ENCODE data around the gene COG5. TPM values are rescaled to one million over a fixed set of nuclear protein-coding genes. Genes with fewer than 3 reads are reported as not detected.

COG5 gene
- total RNA-seq, 1 donor from 2014 or later: 52.0 TPM

DNA sequence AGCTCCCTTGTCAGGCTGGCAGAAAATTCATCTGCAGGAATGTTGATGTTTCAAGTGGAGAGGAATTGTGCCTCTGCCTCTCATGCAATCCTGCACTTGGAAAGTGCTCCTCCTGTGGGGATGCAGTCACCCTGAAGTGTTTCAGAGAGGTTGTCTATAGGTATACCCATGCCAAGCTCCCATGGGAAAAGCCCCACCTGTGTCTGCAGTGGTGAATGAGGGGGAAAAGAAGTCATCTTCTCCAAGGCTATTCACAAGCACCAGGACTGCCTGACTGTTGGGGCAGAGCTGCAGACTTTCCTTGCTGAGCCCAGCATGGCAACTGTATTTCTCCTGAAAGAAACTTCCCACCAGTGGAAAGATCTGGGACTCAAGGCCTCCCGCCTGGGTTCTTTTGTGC, 58.4 kb downstream of the COG5 start:
- DNase-seq (ENCODE audit: low spot score in 2 of 2, unreplicated experiment in 2 of 2): no peak
- H3K36me3 Mint-ChIP-seq: peaks cover 21% of the 10 kb centered on the region
- no peak overlapping the region for H3K27ac Mint-ChIP-seq
- TF ChIP-seq, protein P1, sequence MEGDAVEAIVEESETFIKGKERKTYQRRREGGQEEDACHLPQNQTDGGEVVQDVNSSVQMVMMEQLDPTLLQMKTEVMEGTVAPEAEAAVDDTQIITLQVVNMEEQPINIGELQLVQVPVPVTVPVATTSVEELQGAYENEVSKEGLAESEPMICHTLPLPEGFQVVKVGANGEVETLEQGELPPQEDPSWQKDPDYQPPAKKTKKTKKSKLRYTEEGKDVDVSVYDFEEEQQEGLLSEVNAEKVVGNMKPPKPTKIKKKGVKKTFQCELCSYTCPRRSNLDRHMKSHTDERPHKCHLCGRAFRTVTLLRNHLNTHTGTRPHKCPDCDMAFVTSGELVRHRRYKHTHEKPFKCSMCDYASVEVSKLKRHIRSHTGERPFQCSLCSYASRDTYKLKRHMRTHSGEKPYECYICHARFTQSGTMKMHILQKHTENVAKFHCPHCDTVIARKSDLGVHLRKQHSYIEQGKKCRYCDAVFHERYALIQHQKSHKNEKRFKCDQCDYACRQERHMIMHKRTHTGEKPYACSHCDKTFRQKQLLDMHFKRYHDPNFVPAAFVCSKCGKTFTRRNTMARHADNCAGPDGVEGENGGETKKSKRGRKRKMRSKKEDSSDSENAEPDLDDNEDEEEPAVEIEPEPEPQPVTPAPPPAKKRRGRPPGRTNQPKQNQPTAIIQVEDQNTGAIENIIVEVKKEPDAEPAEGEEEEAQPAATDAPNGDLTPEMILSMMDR (IDR thresholded peaks at IDR 0.05; ENCODE audit: unreplicated experiment): no peak
- peaks cover 28% of the 10 kb centered on the region for H3K9me3 Mint-ChIP-seq
- H3K4me3 Mint-ChIP-seq: no peak overlapping the region
- no peaks in the 10 kb centered on the region for H3K27me3 Mint-ChIP-seq (ENCODE audit: low read depth)
- H3K4me1 Mint-ChIP-seq: peaks cover 10% of the 10 kb centered on the region

DNA sequence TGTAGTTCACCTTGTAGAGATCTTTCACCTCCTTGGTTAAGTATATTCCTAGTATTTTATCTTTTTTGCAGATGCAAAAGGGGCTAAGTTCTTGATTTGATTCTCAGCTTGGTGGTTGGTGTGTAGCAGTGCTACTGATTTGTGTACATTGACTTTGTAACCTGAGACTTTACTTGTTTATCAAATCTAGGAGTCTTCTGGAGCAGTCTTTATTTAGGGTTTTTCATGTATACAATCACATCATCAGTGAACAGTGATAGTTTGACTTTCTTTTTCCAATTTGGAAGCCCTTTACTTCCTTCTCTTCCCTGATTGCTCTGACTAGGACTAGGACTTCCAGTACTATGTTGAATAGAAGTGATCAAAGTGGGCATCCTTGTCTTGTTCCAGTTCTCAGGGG, 60.0 kb downstream of the COG5 start:
- Mint-ChIP-seq H3K9me3 (peaks cover 21% of the 10 kb centered on the region), H3K36me3 (peaks cover 16% of the 10 kb centered on the region), H3K4me1 (peaks cover 13% of the 10 kb centered on the region), H3K4me3 (no peak overlapping the region), H3K27me3 (ENCODE audit: low read depth) (no peaks in the 10 kb centered on the region), H3K27ac (no peak overlapping the region)
- TF ChIP-seq, protein P1 (IDR thresholded peaks at IDR 0.05; ENCODE audit: unreplicated experiment): no peak
- DNase-seq (ENCODE audit: low spot score in 2 of 2, unreplicated experiment in 2 of 2): no peak

DNA sequence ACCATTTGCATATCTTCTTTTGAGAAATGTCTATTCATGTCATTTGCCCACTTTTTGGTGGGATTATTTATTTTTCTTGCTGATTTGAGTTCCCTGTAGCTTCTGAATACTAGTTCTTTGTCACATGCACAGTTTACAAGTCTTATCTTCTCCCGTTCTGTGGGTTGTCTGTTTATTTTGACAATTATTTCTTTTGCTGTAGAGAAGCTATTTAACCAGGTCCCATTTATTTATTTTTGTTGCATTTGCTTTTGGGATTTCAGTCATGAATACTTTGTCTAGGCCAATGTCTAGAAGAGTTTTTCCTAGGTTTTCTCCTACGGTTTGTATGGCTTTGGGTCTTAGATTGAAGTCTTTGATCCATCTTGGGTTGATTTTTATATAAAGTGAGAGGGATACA, 60.9 kb downstream of the COG5 start:
- peaks cover 21% of the 10 kb centered on the region for H3K9me3 Mint-ChIP-seq
- TF ChIP-seq, protein P1 (IDR thresholded peaks at IDR 0.05; ENCODE audit: unreplicated experiment): no peak

DNA sequence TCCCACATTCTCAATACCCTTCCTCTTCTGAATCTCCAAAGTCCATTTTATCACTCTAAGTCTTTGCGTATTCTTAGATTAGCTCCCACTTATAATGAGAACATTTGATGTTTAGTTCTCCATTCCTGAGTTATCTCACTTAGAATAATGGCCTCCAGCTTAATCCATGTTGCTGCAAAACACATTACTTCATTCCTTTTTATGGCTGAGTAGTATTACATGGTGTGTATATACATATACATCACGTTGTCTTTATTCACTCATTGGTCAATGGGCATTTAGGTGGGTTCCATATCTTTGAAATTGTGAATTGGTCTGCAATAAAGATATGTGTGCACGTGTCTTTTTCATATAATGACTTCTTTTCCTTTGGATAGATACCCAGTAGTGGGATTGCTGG, 61.6 kb downstream of the COG5 start:
- DNase-seq (ENCODE audit: low spot score in 2 of 2, unreplicated experiment in 2 of 2): no peak
- TF ChIP-seq, protein P1 (IDR thresholded peaks at IDR 0.05; ENCODE audit: unreplicated experiment): no peak
- Mint-ChIP-seq H3K27me3 (ENCODE audit: low read depth) (no peaks in the 10 kb centered on the region), H3K27ac (no peak overlapping the region), H3K4me3 (no peak overlapping the region), H3K36me3 (peaks cover 9% of the 10 kb centered on the region), H3K9me3 (peaks cover 19% of the 10 kb centered on the region), H3K4me1 (peaks cover 13% of the 10 kb centered on the region)

More for the DNA sequence above, 60.9 kb downstream of the COG5 start:
- Mint-ChIP-seq H3K36me3 (peaks cover 11% of the 10 kb centered on the region), H3K27me3 (ENCODE audit: low read depth) (no peaks in the 10 kb centered on the region), H3K27ac (no peak overlapping the region), H3K4me1 (peaks cover 13% of the 10 kb centered on the region), H3K4me3 (no peak overlapping the region)
- DNase-seq (ENCODE audit: low spot score in 2 of 2, unreplicated experiment in 2 of 2): no peak

DNA sequence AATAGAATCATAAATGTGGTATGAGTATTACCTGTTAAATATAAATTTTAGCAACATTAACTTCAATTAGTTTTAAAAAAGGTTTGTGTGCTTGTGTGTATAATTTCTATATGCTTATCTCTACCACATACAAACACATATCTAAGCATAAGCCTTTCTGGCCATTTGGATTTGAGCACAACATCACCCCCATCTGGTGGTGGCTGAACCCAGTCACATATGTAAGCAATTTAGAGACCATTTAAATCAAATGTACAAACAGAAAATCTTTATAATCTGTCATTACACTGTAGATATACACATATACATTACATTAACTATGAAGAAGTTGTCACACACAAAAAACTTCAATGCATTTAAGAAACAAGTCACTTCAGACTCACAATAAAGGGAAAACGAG, 62.1 kb downstream of the COG5 start:
- DNase-seq (ENCODE audit: low spot score in 2 of 2, unreplicated experiment in 2 of 2): no peak
- Mint-ChIP-seq H3K36me3 (peaks cover 12% of the 10 kb centered on the region), H3K27me3 (ENCODE audit: low read depth) (no peaks in the 10 kb centered on the region), H3K9me3 (peaks cover 25% of the 10 kb centered on the region), H3K27ac (no peak overlapping the region), H3K4me3 (no peak overlapping the region), H3K4me1 (peaks cover 11% of the 10 kb centered on the region)
- TF ChIP-seq, protein P1 (IDR thresholded peaks at IDR 0.05; ENCODE audit: unreplicated experiment): no peak

DNA sequence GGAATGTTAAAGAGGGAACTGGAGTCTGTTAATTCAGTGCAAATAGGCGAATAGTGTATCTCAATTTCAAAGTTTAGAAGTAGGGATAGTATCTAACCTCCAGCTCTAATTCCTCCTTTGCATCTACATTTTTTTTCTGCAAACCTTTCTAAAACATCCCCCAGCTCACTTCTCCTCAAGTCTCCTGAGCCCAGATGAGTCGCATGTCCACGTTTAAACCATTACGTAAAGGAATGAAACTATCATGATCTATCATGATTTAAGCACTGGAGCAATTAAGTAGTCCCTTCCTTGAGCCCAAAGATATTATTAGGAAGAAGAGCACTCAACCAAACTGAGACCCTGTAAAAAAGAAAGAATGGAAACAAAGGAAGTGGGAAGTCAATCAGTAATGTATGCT, 64.0 kb downstream of the COG5 start:
- Mint-ChIP-seq H3K9me3 (peaks cover 39% of the 10 kb centered on the region), H3K27ac (peak overlapping the region; percentile 1), H3K4me1 (peaks cover 3% of the 10 kb centered on the region), H3K27me3 (ENCODE audit: low read depth) (no peaks in the 10 kb centered on the region), H3K36me3 (peaks cover 16% of the 10 kb centered on the region), H3K4me3 (no peak overlapping the region)
- no peak for DNase-seq (ENCODE audit: low spot score in 2 of 2, unreplicated experiment in 2 of 2)
- TF ChIP-seq, protein P1 (IDR thresholded peaks at IDR 0.05; ENCODE audit: unreplicated experiment): no peak
